Astrocyte of the spinal cord (primary cell): ENCODE measurements around the gene PUS7L.
"Not testable (repeated sequence)": the region's sequence is repeated elsewhere in the genome, so short reads cannot be mapped to it uniquely, and the experiment has no call there.

Source experiments
- DNase-seq: peaks from one replicate; pipeline ENCODE4 v3.0.0; 2011; ENCODE audit warnings: low read depth, low spot score
- H3K4me3 ChIP-seq: 2 replicates; pipeline ENCODE4 v1.5.1; 2011; ENCODE audit warnings: low read depth, mild to moderate bottlenecking, low read length, moderate library complexity
- CTCF ChIP-seq: IDR thresholded peaks from 2 replicates; pipeline ENCODE4 v1.5.1; 2012; ENCODE audit warnings: low read depth, mild to moderate bottlenecking, low read length, inconsistent platforms
- in situ Hi-C: cut with HindIII; loops from 2 replicates; pipeline ENCODE4 v1.10.0; 2017; ENCODE audit warnings: low sequenced_read_pairs

PUS7L gene

GRCh38 chr12:43711348-43711747 is 47.2 kb downstream of the PUS7L start:
- in situ Hi-C loops: no loop called here
- no peak for TF ChIP-seq CTCF
- no peak for DNase-seq

GRCh38 chr12:43703772-43704171 is 54.8 kb downstream of the PUS7L start:
- in situ Hi-C loops, DNase-seq, H3K4me3 ChIP-seq: not testable (repeated sequence)

More at GRCh38 chr12:43711348-43711747, 47.2 kb downstream of the PUS7L start:
- H3K4me3 ChIP-seq: no peak overlapping the region

GRCh38 chr12:43701194-43701593 is 57.4 kb downstream of the PUS7L start:
- in situ Hi-C loops, H3K4me3 ChIP-seq, DNase-seq: not testable (repeated sequence)

GRCh38 chr12:43696154-43696553 is 62.4 kb downstream of the PUS7L start:
- in situ Hi-C loops: no loop called here
- no peak for TF ChIP-seq CTCF

GRCh38 chr12:43694879-43695278 is 63.7 kb downstream of the PUS7L start:
- no peak for TF ChIP-seq CTCF
- no peak overlapping the region for H3K4me3 ChIP-seq
- in situ Hi-C loops: no loop called here
- DNase-seq: no peak

More at GRCh38 chr12:43696154-43696553, 62.4 kb downstream of the PUS7L start:
- no peak overlapping the region for H3K4me3 ChIP-seq
- no peak for DNase-seq

- DNase-seq: peak; percentile 57
- in situ Hi-C loops: no loop called here
- no peak overlapping the region for H3K4me3 ChIP-seq
- TF ChIP-seq CTCF: no peak
These were observed 66.5 kb downstream of the PUS7L start for GRCh38 chr12:43692064-43692463.

GRCh38 chr12:43685491-43685890 is 73.1 kb downstream of the PUS7L start:
- H3K4me3 ChIP-seq, DNase-seq, in situ Hi-C loops: not testable (repeated sequence)

- H3K4me3 ChIP-seq: no peak overlapping the region
- TF ChIP-seq CTCF: peak; percentile 54
- in situ Hi-C loops: no loop called here
- no peak for DNase-seq
These were observed 82.3 kb downstream of the PUS7L start for GRCh38 chr12:43676183-43676813.
